Upper lobe of left lung (tissue), 6 donors: Measurements from ENCODE around the gene NDRG2. TPM values are rescaled to one million over a fixed set of nuclear protein-coding genes. Genes with fewer than 3 reads are reported as not detected.
"Not testable (repeated sequence)": the region's sequence is repeated elsewhere in the genome, so short reads cannot be mapped to it uniquely, and the experiment has no call there.

Experiments
- ATAC-seq, 2 donors: fragments of 200-7000 bp; cut with Tn5 transposase; one replicate each; pipeline ENCODE4 v1.9.1; 2022; ENCODE audit warnings: mild to moderate bottlenecking in 2 of 2, moderate library complexity in 2 of 2; ENCODE audit not compliant: low FRiP score in 2 of 2
- DNase-seq, 2 donors: peaks; one replicate each; pipeline ENCODE4 v3.0.0-alpha.2; 2019 to 2020
- H3K27ac ChIP-seq, 4 donors: fragments of 200-600 bp; sonication (generic); one replicate each; pipeline ENCODE4 v1.5.1; 2016 to 2019
- H3K27me3 ChIP-seq, 4 donors: fragments of 200-600 bp; sonication (generic); one replicate each; pipeline ENCODE4 v1.5.1; 2017 to 2019
- H3K36me3 ChIP-seq, 4 donors: fragments of 200-600 bp; sonication (generic); one replicate each; pipeline ENCODE4 v1.5.1; 2016 to 2019
- H3K4me1 ChIP-seq, 4 donors: fragments of 200-600 bp; sonication (generic); one replicate each; pipeline ENCODE4 v1.5.1; 2018 to 2019
- H3K4me3 ChIP-seq, 4 donors: fragments of 200-600 bp; sonication (generic); one replicate each; pipeline ENCODE4 v1.5.1; 2017 to 2019; ENCODE audit warnings: mild to moderate bottlenecking in 2 of 4, moderate library complexity in 1 of 4
- H3K9me3 ChIP-seq, 4 donors: fragments of 200-600 bp; sonication (generic); one replicate each; pipeline ENCODE4 v1.5.1; 2018 to 2019
- EP300 ChIP-seq, 4 donors: sonication (generic); formaldehyde crosslinking; IDR thresholded peaks; one replicate each; pipeline ENCODE4 v1.5.1; 2017; ENCODE audit warnings: antibody characterized with exemption in 4 of 4, control low read depth in 2 of 4
- POLR2A ChIP-seq, 4 donors: fragments of 450-650 bp; IDR thresholded peaks; one replicate each; pipeline ENCODE4 v1.5.1; 2016 to 2017; ENCODE audit warnings: antibody characterized with exemption in 4 of 4, mild to moderate bottlenecking in 2 of 4
- POLR2AphosphoS5 ChIP-seq, 2 donors: sonication (generic); formaldehyde crosslinking; IDR thresholded peaks; one replicate each; pipeline ENCODE4 v1.5.1; 2017; ENCODE audit warnings: antibody characterized with exemption in 2 of 2
- WGBS, 2 donors: methylation state at CpG; one replicate each; pipeline ENCODE4 v1.1.5; 2017 to 2018; 5-methylcytosine and 5-hydroxymethylcytosine counted together
- total RNA-seq, 6 donors: library from RNA; depleted of rRNA in 4 of 6; stranded (reverse); fragments of >200 nt in 4 of 6; gene quantifications; one replicate each; pipeline versions ENCODE4 v1.1.0 to v1.2.1, GENCODE V29; 2016 to 2021
- TF ChIP-seq, protein P1 (sequence below), 6 experiments: fragments of 450-650 bp in 4 of 6; fragments of 200-600 bp in 2 of 6; sonication (generic) in 2 of 6; IDR thresholded peaks; one replicate each; pipeline ENCODE4 v1.5.1; 2016 to 2019; ENCODE audit warnings: antibody characterized with exemption in 6 of 6
- donor health status: DM: no; HTN: no; CAD: no; lungs with moderate emphysema.
- donor health status: DM: no; HTN: yes; CAD: no; lungs with severe emphysema.

NDRG2 gene
- total RNA-seq, 6 donors from 2014 or later = 69.7 to 280 (median 90.8) TPM

DNA sequence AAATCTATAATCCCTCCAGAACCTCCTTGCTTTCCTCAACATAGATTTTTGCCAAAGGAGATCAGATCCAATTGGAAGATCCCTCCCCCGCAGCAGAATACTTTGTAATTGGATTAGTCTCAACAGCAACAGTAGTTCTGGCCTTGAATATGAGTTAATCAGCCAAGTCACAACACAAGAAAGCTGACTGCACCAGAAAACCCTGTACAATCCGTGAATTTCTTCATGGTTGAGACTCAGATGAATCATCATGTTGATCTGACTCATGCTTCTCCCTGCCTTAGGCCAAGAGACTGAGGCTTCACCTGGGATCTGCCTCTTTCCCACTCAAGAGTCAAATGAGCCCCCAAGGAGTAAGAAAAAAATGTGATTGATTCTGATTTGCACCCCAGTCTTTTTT lies 38.0 kb downstream of the NDRG2 start:
- no peak overlapping the region for H3K4me3 ChIP-seq
- ATAC-seq = peak in 1 of 2 donors; percentile 76
- peaks cover 24 to 26% (median 26%) of the 10 kb centered on the region in 4 donors for H3K4me1 ChIP-seq
- no peak for DNase-seq
- TF ChIP-seq POLR2AphosphoS5 (IDR thresholded peaks at IDR 0.05) = no peak
- TF ChIP-seq POLR2A (IDR thresholded peaks at IDR 0.05) = no peak
- TF ChIP-seq, protein P1, sequence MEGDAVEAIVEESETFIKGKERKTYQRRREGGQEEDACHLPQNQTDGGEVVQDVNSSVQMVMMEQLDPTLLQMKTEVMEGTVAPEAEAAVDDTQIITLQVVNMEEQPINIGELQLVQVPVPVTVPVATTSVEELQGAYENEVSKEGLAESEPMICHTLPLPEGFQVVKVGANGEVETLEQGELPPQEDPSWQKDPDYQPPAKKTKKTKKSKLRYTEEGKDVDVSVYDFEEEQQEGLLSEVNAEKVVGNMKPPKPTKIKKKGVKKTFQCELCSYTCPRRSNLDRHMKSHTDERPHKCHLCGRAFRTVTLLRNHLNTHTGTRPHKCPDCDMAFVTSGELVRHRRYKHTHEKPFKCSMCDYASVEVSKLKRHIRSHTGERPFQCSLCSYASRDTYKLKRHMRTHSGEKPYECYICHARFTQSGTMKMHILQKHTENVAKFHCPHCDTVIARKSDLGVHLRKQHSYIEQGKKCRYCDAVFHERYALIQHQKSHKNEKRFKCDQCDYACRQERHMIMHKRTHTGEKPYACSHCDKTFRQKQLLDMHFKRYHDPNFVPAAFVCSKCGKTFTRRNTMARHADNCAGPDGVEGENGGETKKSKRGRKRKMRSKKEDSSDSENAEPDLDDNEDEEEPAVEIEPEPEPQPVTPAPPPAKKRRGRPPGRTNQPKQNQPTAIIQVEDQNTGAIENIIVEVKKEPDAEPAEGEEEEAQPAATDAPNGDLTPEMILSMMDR (IDR thresholded peaks at IDR 0.05) = no peak
- TF ChIP-seq EP300 (IDR thresholded peaks at IDR 0.05) = no peak
- no peaks in the 10 kb centered on the region for H3K27me3 ChIP-seq
- no peak overlapping the region for H3K27ac ChIP-seq
- no peaks in the 10 kb centered on the region for H3K9me3 ChIP-seq
- WGBS, 2 donors = 47 to 56% methylated on average over 2 of the region's 2 CpGs
- peaks cover 0 to 4% (median 2%) of the 10 kb centered on the region in 4 donors for H3K36me3 ChIP-seq

DNA sequence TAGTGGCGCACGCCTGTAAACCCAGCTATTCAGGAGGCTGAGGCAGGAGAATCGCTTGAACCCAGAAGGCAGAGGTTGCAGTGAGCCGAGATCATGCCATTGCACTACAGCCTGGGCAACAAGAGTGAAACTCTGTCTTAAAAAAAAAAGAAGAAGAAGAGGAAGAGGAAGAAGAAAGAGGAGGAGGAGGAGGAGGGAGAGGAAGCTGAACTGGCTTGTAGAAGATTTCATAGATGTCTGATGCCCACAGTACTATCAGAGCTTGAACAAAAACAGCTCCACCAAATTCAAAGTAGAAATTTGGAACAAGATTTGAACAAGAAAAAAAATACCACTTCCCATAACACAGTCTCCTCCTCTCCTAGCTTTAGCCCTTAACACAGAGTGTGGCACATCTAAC lies 39.2 kb downstream of the NDRG2 start:
- WGBS, 2 donors = 86 to 92% methylated on average over 4 of the region's 4 CpGs
- not testable (repeated sequence) for H3K27ac ChIP-seq, H3K36me3 ChIP-seq, ATAC-seq, H3K4me3 ChIP-seq, DNase-seq, H3K27me3 ChIP-seq, H3K9me3 ChIP-seq
- peaks cover 13 to 15% (median 14%) of the 10 kb centered on the region in 4 donors for H3K4me1 ChIP-seq

DNA sequence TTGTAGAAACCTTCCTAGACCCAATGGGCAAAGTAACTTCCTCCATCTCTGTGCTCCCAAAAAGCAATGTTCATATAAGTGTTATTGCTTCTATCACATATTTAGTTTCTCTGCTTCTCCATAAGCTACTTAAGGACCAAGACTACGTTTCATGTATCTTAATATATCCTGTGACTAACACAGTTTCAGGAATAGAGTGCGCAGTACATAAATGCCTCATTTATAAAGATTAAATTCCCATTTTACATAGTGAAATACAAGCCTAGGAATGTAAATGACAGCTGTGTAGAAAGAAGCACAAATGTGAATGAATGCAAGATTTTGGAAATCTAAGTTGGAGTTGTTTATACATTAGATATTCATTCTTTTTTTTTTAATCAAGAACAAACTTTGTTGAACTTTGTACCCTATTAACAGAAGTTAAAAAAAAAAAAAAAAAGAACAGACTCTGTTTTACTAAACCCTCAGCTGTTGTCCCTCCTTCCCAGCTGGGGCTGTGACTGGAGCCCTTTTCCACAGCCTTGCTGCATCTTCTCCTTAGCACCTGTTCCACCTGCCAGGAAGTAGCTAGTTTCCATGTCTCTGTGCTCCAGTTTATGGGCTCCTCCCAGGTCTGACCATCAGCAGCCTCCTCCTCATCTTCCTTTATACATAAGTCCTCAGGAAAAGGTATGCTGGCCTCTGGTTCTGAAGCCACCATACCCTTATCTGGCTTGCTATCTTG lies 42.1 kb downstream of the NDRG2 start:
- no peaks in the 10 kb centered on the region for H3K9me3 ChIP-seq
- TF ChIP-seq POLR2A (IDR thresholded peaks at IDR 0.05) (no peak), POLR2AphosphoS5 (IDR thresholded peaks at IDR 0.05) (no peak), EP300 (IDR thresholded peaks at IDR 0.05) (no peak)
- TF ChIP-seq, protein P1 (IDR thresholded peaks at IDR 0.05) = no peak
- peaks cover 0 to 5% (median 0%) of the 10 kb centered on the region in 4 donors for H3K4me1 ChIP-seq
- no peaks in the 10 kb centered on the region for H3K36me3 ChIP-seq
- no peaks in the 10 kb centered on the region for H3K27me3 ChIP-seq
- no peak overlapping the region for H3K4me3 ChIP-seq
- DNase-seq (no peak), ATAC-seq (no peak)
- H3K27ac ChIP-seq = no peak overlapping the region
- WGBS, 2 donors = 75 to 83% methylated on average over 2 of the region's 2 CpGs

DNA sequence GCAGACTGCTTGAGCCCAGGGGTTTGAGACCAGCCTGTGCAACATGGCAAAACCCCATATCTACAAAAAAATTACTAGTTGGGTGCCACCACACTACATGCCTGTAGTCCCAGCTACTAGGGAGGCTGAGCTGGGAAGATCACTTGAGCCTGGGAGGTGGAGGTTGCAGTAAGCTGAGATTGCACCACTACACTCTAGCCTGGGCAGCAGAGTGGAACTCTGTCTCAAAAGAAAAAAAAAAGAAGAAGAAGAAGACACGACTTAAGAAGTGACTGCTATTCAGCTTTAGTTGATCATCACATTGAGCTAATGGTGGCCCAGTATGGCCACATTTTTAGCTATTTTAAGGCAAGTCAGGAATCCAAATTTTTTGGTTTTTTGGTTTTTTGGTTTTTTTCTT lies 44.0 kb downstream of the NDRG2 start:
- WGBS, 2 donors = 76 to 85% methylated on average over 1 of the region's 1 CpG

DNA sequence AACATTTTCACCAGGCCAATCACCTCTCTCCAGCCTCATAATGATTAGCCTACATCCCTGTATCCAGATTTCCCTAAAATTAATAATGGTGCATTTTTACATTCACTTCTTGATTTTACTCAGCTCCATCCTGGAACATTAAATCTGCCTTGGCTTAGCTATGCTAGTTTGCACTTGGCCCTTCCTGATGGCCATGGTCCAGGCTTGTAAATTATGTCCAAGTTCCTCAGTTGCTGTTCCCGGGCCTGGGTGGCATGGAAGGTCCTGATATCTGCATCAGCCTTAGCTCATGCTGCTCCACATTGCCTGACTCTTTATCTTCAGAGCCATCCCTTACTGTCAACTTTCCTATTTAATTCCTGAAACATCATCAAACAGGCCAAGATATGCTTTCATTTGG lies 46.2 kb downstream of the NDRG2 start:
- no peaks in the 10 kb centered on the region for H3K4me1 ChIP-seq
- H3K27ac ChIP-seq = no peak overlapping the region
- H3K9me3 ChIP-seq = no peaks in the 10 kb centered on the region
- H3K4me3 ChIP-seq = no peak overlapping the region
- no peak for DNase-seq
- TF ChIP-seq POLR2AphosphoS5 (IDR thresholded peaks at IDR 0.05) (no peak), POLR2A (IDR thresholded peaks at IDR 0.05) (no peak), EP300 (IDR thresholded peaks at IDR 0.05) (no peak)
- TF ChIP-seq, protein P1 (IDR thresholded peaks at IDR 0.05) = no peak
- WGBS, 2 donors = 56 to 67% methylated on average over 1 of the region's 1 CpG
- no peaks in the 10 kb centered on the region for H3K27me3 ChIP-seq
- no peaks in the 10 kb centered on the region for H3K36me3 ChIP-seq
- no peak for ATAC-seq

More for the DNA sequence above, 44.0 kb downstream of the NDRG2 start:
- DNase-seq (no peak), ATAC-seq (no peak)
- no peak overlapping the region for H3K27ac ChIP-seq
- no peak overlapping the region for H3K4me3 ChIP-seq
- H3K36me3 ChIP-seq = no peaks in the 10 kb centered on the region
- H3K9me3 ChIP-seq = no peaks in the 10 kb centered on the region
- H3K27me3 ChIP-seq = no peaks in the 10 kb centered on the region
- TF ChIP-seq EP300 (IDR thresholded peaks at IDR 0.05) (no peak), POLR2AphosphoS5 (IDR thresholded peaks at IDR 0.05) (no peak), POLR2A (IDR thresholded peaks at IDR 0.05) (no peak)
- TF ChIP-seq, protein P1 (IDR thresholded peaks at IDR 0.05) = no peak
- no peaks in the 10 kb centered on the region for H3K4me1 ChIP-seq
